Measurements from ENCODE around the gene FN1.

Gene FN1

GRCh38 chr2:215423928-215424540, 11.8 kb downstream of the FN1 start (continued):
- TF ChIP-seq, protein P1, sequence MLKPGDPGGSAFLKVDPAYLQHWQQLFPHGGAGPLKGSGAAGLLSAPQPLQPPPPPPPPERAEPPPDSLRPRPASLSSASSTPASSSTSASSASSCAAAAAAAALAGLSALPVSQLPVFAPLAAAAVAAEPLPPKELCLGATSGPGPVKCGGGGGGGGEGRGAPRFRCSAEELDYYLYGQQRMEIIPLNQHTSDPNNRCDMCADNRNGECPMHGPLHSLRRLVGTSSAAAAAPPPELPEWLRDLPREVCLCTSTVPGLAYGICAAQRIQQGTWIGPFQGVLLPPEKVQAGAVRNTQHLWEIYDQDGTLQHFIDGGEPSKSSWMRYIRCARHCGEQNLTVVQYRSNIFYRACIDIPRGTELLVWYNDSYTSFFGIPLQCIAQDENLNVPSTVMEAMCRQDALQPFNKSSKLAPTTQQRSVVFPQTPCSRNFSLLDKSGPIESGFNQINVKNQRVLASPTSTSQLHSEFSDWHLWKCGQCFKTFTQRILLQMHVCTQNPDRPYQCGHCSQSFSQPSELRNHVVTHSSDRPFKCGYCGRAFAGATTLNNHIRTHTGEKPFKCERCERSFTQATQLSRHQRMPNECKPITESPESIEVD (tag by site-specific recombination; IDR thresholded peaks at IDR 0.05): no peak
- no peak for TF ChIP-seq ZBTB48 (tag by site-specific recombination; IDR thresholded peaks at IDR 0.05)

- Histone ChIP-seq H3K4me3 (ENCODE audit: low read depth, low read length) (no peak overlapping the region), H3K9me3 (ENCODE audit: control insufficient read depth, insufficient read depth, low read depth, low read length) (no peaks in the 10 kb centered on the region), H3K4me1 (ENCODE audit: control insufficient read depth, insufficient read depth, low read length) (no peaks in the 10 kb centered on the region), H3K36me3 (ENCODE audit: control insufficient read depth in 2 of 2, insufficient read depth in 1 of 2, low read length in 2 of 2) (peaks cover 44 to 79% of the 10 kb centered on the region in 2 experiments), H3K27ac (ENCODE audit: extremely low read depth, low read depth, low read length) (no peak overlapping the region)
- CTCF ChIA-PET: interaction anchor here (0.6 to 1.3 kb wide), 3 partner anchors 10 to 46 kb away, joined by 3 to 5 read pairs (median 5); no protein-coding TSS in a partner anchor
- TF ChIP-seq ZNF571 (tag by site-specific recombination; IDR thresholded peaks at IDR 0.05) (no peak), ZNF488 (tag by site-specific recombination; IDR thresholded peaks at IDR 0.05) (no peak), PRDM1 (tag by site-specific recombination; IDR thresholded peaks at IDR 0.05) (no peak), BCL11B (tag by site-specific recombination; IDR thresholded peaks at IDR 0.05; ENCODE audit: low read depth) (no peak), ZNF248 (tag by site-specific recombination; IDR thresholded peaks at IDR 0.05) (no peak), ZSCAN23 (tag by site-specific recombination; IDR thresholded peaks at IDR 0.05) (no peak), ZNF433 (tag by site-specific recombination; IDR thresholded peaks at IDR 0.05; ENCODE audit: low read depth) (no peak), ZNF76 (tag by site-specific recombination; IDR thresholded peaks at IDR 0.05; ENCODE audit: borderline replicate concordance, low read depth) (no peak), ZNF561 (tag by site-specific recombination; IDR thresholded peaks at IDR 0.05; ENCODE audit: borderline replicate concordance) (no peak), ZNF354C (tag by site-specific recombination; IDR thresholded peaks at IDR 0.05; ENCODE audit: borderline replicate concordance, low read depth) (no peak), SCRT2 (tag by site-specific recombination; IDR thresholded peaks at IDR 0.05) (no peak), ZNF785 (tag by site-specific recombination; IDR thresholded peaks at IDR 0.05) (no peak), ZNF10 (tag by site-specific recombination; IDR thresholded peaks at IDR 0.05) (no peak), ZNF239 (tag by site-specific recombination; IDR thresholded peaks at IDR 0.05) (no peak), OVOL3 (tag by site-specific recombination; IDR thresholded peaks at IDR 0.05) (no peak), ZNF548 (tag by site-specific recombination; IDR thresholded peaks at IDR 0.05) (no peak), ZNF664 (tag by site-specific recombination; IDR thresholded peaks at IDR 0.05) (no peak), ZNF792 (tag by site-specific recombination; IDR thresholded peaks at IDR 0.05) (no peak)
- POLR2A ChIA-PET: interaction anchor here (0.7 kb wide), 1 partner anchor 10 kb away, joined by 3 read pairs; no protein-coding TSS in a partner anchor
Observed at GRCh38 chr2:215423234-215423633, 12.6 kb downstream of the FN1 start.

DNA sequence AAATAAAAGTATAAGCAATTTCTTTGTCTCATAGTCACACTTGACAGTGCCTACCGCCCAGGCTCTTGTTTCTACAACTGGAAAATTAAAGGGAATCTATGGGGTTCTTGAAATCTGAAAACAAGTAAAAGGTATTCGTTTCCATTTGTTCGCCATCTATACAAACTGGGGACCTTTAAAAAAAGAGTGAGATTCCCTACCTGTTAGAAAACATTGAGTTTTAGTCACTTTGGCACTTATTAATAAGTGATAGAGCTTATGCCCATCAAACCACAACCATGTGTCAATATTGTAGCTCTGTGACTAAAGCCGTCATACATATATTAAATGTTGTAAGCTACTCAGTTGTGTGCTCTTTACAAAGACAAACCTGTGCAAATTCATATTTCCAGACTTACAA, 13.2 kb downstream of the FN1 start:
- Histone ChIP-seq H3K4me1 (ENCODE audit: control insufficient read depth, insufficient read depth, low read length) (no peaks in the 10 kb centered on the region), H3K4me3 (ENCODE audit: low read depth, low read length) (no peak overlapping the region), H3K9me3 (ENCODE audit: control insufficient read depth, insufficient read depth, low read depth, low read length) (no peaks in the 10 kb centered on the region), H3K36me3 (ENCODE audit: control insufficient read depth in 2 of 2, insufficient read depth in 1 of 2, low read length in 2 of 2) (peaks cover 44 to 77% of the 10 kb centered on the region in 2 experiments), H3K27ac (ENCODE audit: extremely low read depth, low read depth, low read length) (no peak overlapping the region)
- CTCF ChIA-PET: interaction anchor here (0.6 to 1.3 kb wide), 3 partner anchors 11 to 39 kb away, joined by 3 to 5 read pairs (median 3); no protein-coding TSS in a partner anchor
- POLR2A ChIA-PET: no interaction called here
- no peak for TF ChIP-seq ZNF292 (tag by site-specific recombination; IDR thresholded peaks at IDR 0.05; ENCODE audit: borderline replicate concordance, low read depth)
- TF ChIP-seq HOXC10 (CRISPR knock-in tag; IDR thresholded peaks at IDR 0.05): no peak
- TF ChIP-seq ZNF391 (tag by site-specific recombination; IDR thresholded peaks at IDR 0.05; ENCODE audit: borderline replicate concordance, low read depth): no peak
- no peak for TF ChIP-seq GLI2 (tag by site-specific recombination; IDR thresholded peaks at IDR 0.05; ENCODE audit: borderline replicate concordance, low read depth)
- no peak for TF ChIP-seq KLF1 (tag by site-specific recombination; IDR thresholded peaks at IDR 0.05)
- no peak for TF ChIP-seq ZFP69B (tag by site-specific recombination; IDR thresholded peaks at IDR 0.05)
- TF ChIP-seq, protein P2, sequence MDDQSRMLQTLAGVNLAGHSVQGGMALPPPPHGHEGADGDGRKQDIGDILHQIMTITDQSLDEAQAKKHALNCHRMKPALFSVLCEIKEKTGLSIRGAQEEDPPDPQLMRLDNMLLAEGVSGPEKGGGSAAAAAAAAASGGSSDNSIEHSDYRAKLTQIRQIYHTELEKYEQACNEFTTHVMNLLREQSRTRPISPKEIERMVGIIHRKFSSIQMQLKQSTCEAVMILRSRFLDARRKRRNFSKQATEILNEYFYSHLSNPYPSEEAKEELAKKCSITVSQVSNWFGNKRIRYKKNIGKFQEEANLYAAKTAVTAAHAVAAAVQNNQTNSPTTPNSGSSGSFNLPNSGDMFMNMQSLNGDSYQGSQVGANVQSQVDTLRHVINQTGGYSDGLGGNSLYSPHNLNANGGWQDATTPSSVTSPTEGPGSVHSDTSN (CRISPR knock-in tag; IDR thresholded peaks at IDR 0.05): no peak
- TF ChIP-seq ZNF23 (tag by site-specific recombination; IDR thresholded peaks at IDR 0.05; ENCODE audit: borderline replicate concordance): no peak
- TF ChIP-seq ZNF585B (tag by site-specific recombination; IDR thresholded peaks at IDR 0.05): no peak
- no peak for TF ChIP-seq ZNF645 (tag by site-specific recombination; IDR thresholded peaks at IDR 0.05)
- TF ChIP-seq TRIM28 (IDR thresholded peaks at IDR 0.05; ENCODE audit: borderline replicate concordance, low read length): no peak
